ENCODE data around the gene COTL1.
"Not testable (repeated sequence)": the region's sequence is repeated elsewhere in the genome, so short reads cannot be mapped to it uniquely, and the experiment has no call there.

The COTL1 gene

GRCh38 chr16:84569382-84569987 lies 48.4 kb downstream of the COTL1 start:
- no peak for DNase-seq (ENCODE audit: low read depth in 2 of 2)

GRCh38 chr16:84568066-84568465 lies 49.8 kb downstream of the COTL1 start:
- DNase-seq (ENCODE audit: low read depth in 2 of 2), result no peak

- DNase-seq (ENCODE audit: low read depth in 2 of 2), result no peak
These were observed 50.5 kb downstream of the COTL1 start for GRCh38 chr16:84567286-84567962.

- no peak for DNase-seq (ENCODE audit: low read depth in 2 of 2)
These were observed 51.2 kb downstream of the COTL1 start for GRCh38 chr16:84566545-84567257.

- DNase-seq (ENCODE audit: low read depth in 2 of 2), result no peak
These were observed 52.0 kb downstream of the COTL1 start for GRCh38 chr16:84565669-84566495.

- no peak for DNase-seq (ENCODE audit: low read depth in 2 of 2)
These were observed 54.0 kb downstream of the COTL1 start for GRCh38 chr16:84563786-84564420.

- no peak for DNase-seq (ENCODE audit: low read depth in 2 of 2)
These were observed 54.7 kb downstream of the COTL1 start for GRCh38 chr16:84563064-84563715.

- no peak for DNase-seq (ENCODE audit: low read depth in 2 of 2)
These were observed 55.6 kb downstream of the COTL1 start for GRCh38 chr16:84562174-84562815.

GRCh38 chr16:84561291-84561690 lies 56.6 kb downstream of the COTL1 start:
- no peak for DNase-seq (ENCODE audit: low read depth in 2 of 2)

GRCh38 chr16:84560269-84560668 lies 57.6 kb downstream of the COTL1 start:
- no peak for DNase-seq (ENCODE audit: low read depth in 2 of 2)

GRCh38 chr16:84559311-84559932 lies 58.5 kb downstream of the COTL1 start:
- no peak for DNase-seq (ENCODE audit: low read depth in 2 of 2)

GRCh38 chr16:84558850-84559249 lies 59.0 kb downstream of the COTL1 start:
- DNase-seq (ENCODE audit: low read depth in 2 of 2), result not testable (repeated sequence)

GRCh38 chr16:84557504-84557903 lies 60.4 kb downstream of the COTL1 start:
- no peak for DNase-seq (ENCODE audit: low read depth in 2 of 2)

GRCh38 chr16:84557059-84557458 lies 60.8 kb downstream of the COTL1 start:
- DNase-seq (ENCODE audit: low read depth in 2 of 2), result no peak

GRCh38 chr16:84555418-84556196 lies 62.3 kb downstream of the COTL1 start:
- no peak for DNase-seq (ENCODE audit: low read depth in 2 of 2)

GRCh38 chr16:84554627-84555328 lies 63.1 kb downstream of the COTL1 start:
- no peak for DNase-seq (ENCODE audit: low read depth in 2 of 2)

GRCh38 chr16:84553873-84554399 lies 63.9 kb downstream of the COTL1 start:
- DNase-seq (ENCODE audit: low read depth in 2 of 2), result no peak

GRCh38 chr16:84552135-84552534 lies 65.7 kb downstream of the COTL1 start:
- DNase-seq (ENCODE audit: low read depth in 2 of 2), result no peak

Data from stimulated activated CD4-positive, alpha-beta T cell treated with anti-CD3 and anti-CD28 coated beads, Interleukin-1b, Interleukin-23, amount 100 ng/mL, for 1 hour (primary cell).